DOHH2 (cell line): ENCODE data around the gene UNC13B.

Experiments used
- CTCF ChIP-seq: fragments of 200-600 bp; sonication (generic); IDR thresholded peaks from one replicate; pipeline ENCODE4 v1.5.1; 2014; ENCODE audit warnings: antibody characterized with exemption, mild to moderate bottlenecking, low read depth, low read length; ENCODE audit not compliant: poor library complexity, severe bottlenecking
- EZH2phosphoT487 ChIP-seq: fragments of 200-600 bp; sonication (generic); IDR thresholded peaks from 2 replicates; pipeline ENCODE4 v1.6.1; 2017; ENCODE audit warnings: borderline replicate concordance, mild to moderate bottlenecking, antibody characterized with exemption, low read length, moderate library complexity, mixed read lengths

DNA sequence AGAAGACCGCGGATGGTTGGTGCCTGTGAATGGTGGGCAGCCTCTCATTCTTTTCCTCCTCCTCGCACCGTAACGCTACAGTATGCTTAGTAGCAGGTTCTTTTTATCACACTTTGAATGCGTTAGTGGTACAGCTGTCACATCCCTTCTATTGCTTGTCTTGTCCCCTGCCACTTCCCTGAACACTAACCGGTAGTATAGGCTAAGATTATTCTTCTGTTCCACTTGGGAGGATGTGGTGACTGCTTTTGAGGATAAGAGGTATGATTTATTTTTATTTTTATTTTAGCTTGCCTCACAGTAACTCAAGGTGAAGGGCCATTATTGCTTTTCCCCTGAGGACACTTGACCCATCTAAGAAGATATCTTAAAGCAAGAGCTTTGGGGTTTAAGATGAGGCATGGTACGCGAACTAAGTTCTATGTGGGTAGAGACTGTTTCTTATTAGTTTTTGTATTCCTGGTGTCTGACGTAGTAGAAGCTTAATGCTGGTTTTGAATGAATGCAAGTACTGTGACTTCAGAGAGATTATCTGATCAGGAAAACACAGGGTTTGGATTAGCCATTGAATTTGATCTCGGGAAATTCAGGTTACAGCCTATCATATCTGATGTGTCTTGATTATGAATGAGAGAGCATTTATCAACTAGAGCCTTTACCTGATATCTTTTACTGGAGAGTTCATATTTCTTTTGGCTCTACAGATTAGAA is 951 bp downstream of the UNC13B start:
- no peak for TF ChIP-seq CTCF
- no peak for TF ChIP-seq EZH2phosphoT487
